H9 (cell line): Measurements from ENCODE around the gene EIF2AK2. TPM values are rescaled to one million over a fixed set of nuclear protein-coding genes. Genes with fewer than 3 reads are reported as not detected.

Experiments used
- DNase-seq: peaks from one replicate; pipeline ENCODE4 v3.0.0-alpha.2; 2017
- H2AFZ ChIP-seq: one replicate; pipeline ENCODE4 v1.6.1; 2013; ENCODE audit warnings: mild to moderate bottlenecking, low read length, control low read depth, moderate library complexity
- H2AK5ac ChIP-seq: 2 replicates; pipeline ENCODE4 v1.6.1; 2013; ENCODE audit warnings: low read length, control low read depth, mixed read lengths; ENCODE audit not compliant: insufficient read length
- H2BK120ac ChIP-seq: one replicate; pipeline ENCODE4 v1.6.1; 2013; ENCODE audit warnings: low read depth, mild to moderate bottlenecking, low read length, control low read depth, inconsistent platforms; ENCODE audit not compliant: poor library complexity, severe bottlenecking
- H2BK12ac ChIP-seq: 2 replicates; pipeline ENCODE4 v1.6.1; 2013; ENCODE audit warnings: low read length, control low read depth, mixed read lengths, low read depth; ENCODE audit not compliant: insufficient read length
- H2BK15ac ChIP-seq: 2 replicates; pipeline ENCODE4 v1.6.1; 2013; ENCODE audit warnings: low read depth, low read length, control low read depth
- H2BK20ac ChIP-seq: one replicate; pipeline ENCODE4 v1.6.1; 2013; ENCODE audit warnings: low read depth, mild to moderate bottlenecking, low read length, control low read depth, inconsistent platforms; ENCODE audit not compliant: poor library complexity, severe bottlenecking
- H2BK5ac ChIP-seq: 2 replicates; pipeline ENCODE4 v1.6.1; 2013; ENCODE audit warnings: low read length, control low read depth, mixed read lengths; ENCODE audit not compliant: insufficient read length
- H3K14ac ChIP-seq: 2 replicates; pipeline ENCODE4 v1.6.1; 2013; ENCODE audit warnings: low read length, control low read depth; ENCODE audit not compliant: insufficient read depth
- H3K18ac ChIP-seq: 2 replicates; pipeline ENCODE4 v1.6.1; 2013; ENCODE audit warnings: low read depth, mild to moderate bottlenecking, mixed read lengths, low read length, control low read depth; ENCODE audit not compliant: insufficient read length
- H3K23ac ChIP-seq: 2 replicates; pipeline ENCODE4 v1.6.1; 2013; ENCODE audit warnings: low read length, control low read depth, mixed read lengths, low read depth; ENCODE audit not compliant: insufficient read length
- H3K23me2 ChIP-seq: 2 replicates; pipeline ENCODE4 v1.6.1; 2013; ENCODE audit warnings: low read depth, mild to moderate bottlenecking, mixed read lengths, low read length, control low read depth; ENCODE audit not compliant: insufficient read length, poor library complexity, severe bottlenecking
- H3K27ac ChIP-seq: 2 replicates; pipeline ENCODE4 v1.5.1; 2013; ENCODE audit warnings: low read length, control low read depth, mixed read lengths, low read depth; ENCODE audit not compliant: insufficient read length
- H3K27me3 ChIP-seq: 2 replicates; pipeline ENCODE4 v1.6.1; 2013; ENCODE audit warnings: low read length, control low read depth, inconsistent platforms; ENCODE audit not compliant: insufficient read depth
- H3K4ac ChIP-seq: 2 replicates; pipeline ENCODE4 v1.6.1; 2013; ENCODE audit warnings: low read depth, mild to moderate bottlenecking, control low read depth, inconsistent platforms, low read length, moderate library complexity
- H3K4me1 ChIP-seq: 2 replicates; pipeline ENCODE4 v1.6.1; 2013; ENCODE audit warnings: low read length, control low read depth, inconsistent platforms; ENCODE audit not compliant: insufficient read depth
- H3K4me2 ChIP-seq: 2 replicates; pipeline ENCODE4 v1.6.1; 2013; ENCODE audit warnings: low read length, control low read depth, mixed read lengths; ENCODE audit not compliant: insufficient read length, insufficient read depth
- H3K56ac ChIP-seq: 2 replicates; pipeline ENCODE4 v1.6.1; 2013; ENCODE audit warnings: low read depth, mild to moderate bottlenecking, mixed read lengths, low read length, control low read depth; ENCODE audit not compliant: insufficient read length
- H3K79me1 ChIP-seq: 2 replicates; pipeline ENCODE4 v1.6.1; 2013; ENCODE audit warnings: low read depth, mild to moderate bottlenecking, moderate library complexity, low read length, control low read depth, inconsistent platforms; ENCODE audit not compliant: insufficient read depth, poor library complexity, severe bottlenecking
- H3K79me2 ChIP-seq: 2 replicates; pipeline ENCODE4 v1.6.1; 2013; ENCODE audit warnings: low read length, control low read depth, inconsistent platforms; ENCODE audit not compliant: insufficient read depth
- H3K9ac ChIP-seq: 2 replicates; pipeline ENCODE4 v1.6.1; 2013; ENCODE audit warnings: low read length, control low read depth, mixed read lengths; ENCODE audit not compliant: insufficient read length; ENCODE audit errors: extremely low read depth
- H3K9me3 ChIP-seq: one replicate; pipeline ENCODE4 v1.6.1; 2013; ENCODE audit warnings: low read depth, low read length, inconsistent platforms; ENCODE audit not compliant: control insufficient read depth
- H3T11ph ChIP-seq: one replicate; pipeline ENCODE4 v1.6.1; 2013; ENCODE audit warnings: mild to moderate bottlenecking, low read length, control low read depth, inconsistent platforms
- H4K20me1 ChIP-seq: one replicate; pipeline ENCODE4 v1.6.1; 2013; ENCODE audit not compliant: control insufficient read depth, insufficient read length, insufficient read depth
- H4K5ac ChIP-seq: 2 replicates; pipeline ENCODE4 v1.6.1; 2013; ENCODE audit warnings: low read depth, mild to moderate bottlenecking, mixed read lengths, low read length, control low read depth; ENCODE audit not compliant: insufficient read length
- H4K8ac ChIP-seq: replicated peaks from 2 replicates; pipeline ENCODE4 v1.6.1; 2013; ENCODE audit warnings: low read length, control low read depth, mixed read lengths, low read depth; ENCODE audit not compliant: insufficient read length
- H4K91ac ChIP-seq: 2 replicates; pipeline ENCODE4 v1.6.1; 2013; ENCODE audit warnings: low read depth, mild to moderate bottlenecking, moderate library complexity, mixed read lengths, low read length, control low read depth; ENCODE audit not compliant: insufficient read length
- H3K27ac Mint-ChIP-seq, 3 experiments: 2 replicates in 2 of 3; 3 replicates in 1 of 3; pipeline ENCODE4 v1.8.0; 2020 to 2021; ENCODE audit warnings: mixed read lengths in 3 of 3, mild to moderate bottlenecking in 1 of 3, moderate library complexity in 1 of 3
- H3K27me3 Mint-ChIP-seq: 2 replicates; pipeline ENCODE4 v1.8.0; 2021; ENCODE audit warnings: low read depth, mild to moderate bottlenecking, moderate library complexity, mixed read lengths
- H3K36me3 Mint-ChIP-seq, 3 experiments: 2 replicates in 2 of 3; 3 replicates in 1 of 3; pipeline ENCODE4 v1.8.0; 2020 to 2021; ENCODE audit warnings: low read depth in 3 of 3, mixed read lengths in 3 of 3; ENCODE audit not compliant: insufficient read depth in 1 of 3
- H3K4me1 Mint-ChIP-seq, 2 experiments: 2 replicates each; pipeline ENCODE4 v1.8.0; 2020; ENCODE audit warnings: mixed read lengths in 2 of 2
- H3K4me3 Mint-ChIP-seq, 2 experiments: 2 replicates in 1 of 2; 3 replicates in 1 of 2; pipeline ENCODE4 v1.8.0; 2020 to 2021; ENCODE audit warnings: mild to moderate bottlenecking in 2 of 2, mixed read lengths in 2 of 2, moderate library complexity in 1 of 2
- H3K9me3 Mint-ChIP-seq, 2 experiments: 2 replicates in 1 of 2; 3 replicates in 1 of 2; pipeline ENCODE4 v1.8.0; 2020; ENCODE audit warnings: mild to moderate bottlenecking in 2 of 2, mixed read lengths in 2 of 2, moderate library complexity in 1 of 2
- WGBS: extraction: QIAGEN DNeasy Blood & Tissue Kit; methylation state at CpG from one replicate; pipeline ENCODE4 v1.1.7; 2013; ENCODE audit warnings: missing lambda C conversion rate, low lambda C conversion rate, mixed read lengths; ENCODE audit not compliant: insufficient read length; ENCODE audit errors: extremely low coverage; 5-methylcytosine and 5-hydroxymethylcytosine counted together
- total RNA-seq: library from RNA; stranded (reverse); gene quantifications from 2 replicates; pipeline ENCODE4 v1.2.1, GENCODE V29; 2021
- TF ChIP-seq, protein P1 (sequence below): fragments of 200-600 bp; sonication (generic); conservative IDR thresholded peaks from 3 replicates; pipeline ENCODE4 v1.8.0; 2021; ENCODE audit warnings: antibody characterized with exemption, mild to moderate bottlenecking

The EIF2AK2 gene
- total RNA-seq, 1 experiment from 2014 or later = 55.7 TPM

DNA sequence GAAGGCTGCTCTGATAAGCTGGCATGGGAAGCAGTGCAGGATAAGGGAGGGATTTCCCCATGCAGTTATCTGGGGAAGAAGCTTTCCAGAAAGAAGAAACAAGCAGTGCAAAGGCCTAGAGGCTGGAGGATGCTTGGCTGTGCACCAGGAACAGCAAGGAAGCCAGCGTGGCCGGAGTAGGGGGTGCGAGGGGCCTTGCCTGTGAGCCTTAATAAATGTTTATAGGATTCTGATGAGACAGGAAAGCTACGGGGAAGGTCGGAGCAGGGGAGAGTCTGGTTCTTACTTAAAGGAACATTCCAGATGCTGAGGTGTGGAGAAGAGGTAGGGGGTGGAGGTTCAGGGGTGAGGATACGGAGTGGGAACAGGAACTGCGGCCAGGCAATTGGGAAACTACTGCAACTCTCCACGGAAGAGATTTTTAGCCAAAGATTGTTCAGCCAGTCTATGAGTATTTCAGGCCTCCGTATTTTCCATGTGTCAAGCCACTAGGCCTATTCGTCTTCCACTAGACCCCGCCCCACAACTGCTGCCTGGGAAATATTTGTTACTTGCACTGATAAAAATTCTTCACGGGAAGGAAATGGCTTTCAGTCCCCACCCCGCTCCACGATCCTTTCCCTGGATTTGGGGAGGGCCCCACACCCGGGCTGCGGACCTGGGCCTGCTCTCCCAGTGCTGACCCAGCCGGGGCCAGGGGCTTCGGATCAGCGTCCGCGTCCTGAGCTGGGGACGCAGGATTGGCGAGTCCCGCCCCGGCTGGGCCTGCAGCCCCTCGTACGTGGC, 516 bp downstream of the EIF2AK2 start:
- H2BK5ac ChIP-seq = no peak overlapping the region
- peak overlapping the region; percentile 82; the same call in 1 of the 2 replicates for H3K14ac ChIP-seq
- peaks cover 3% of the 10 kb centered on the region for H3K79me1 ChIP-seq
- no peak overlapping the region for H4K8ac ChIP-seq
- H3K56ac ChIP-seq = no peak overlapping the region
- Mint-ChIP-seq H3K4me1 (peaks cover 32 to 44% of the 10 kb centered on the region in 2 experiments), H3K9me3 (no peaks in the 10 kb centered on the region), H3K27ac (peak overlapping the region; percentile 29 to 96 (median 75); a peak in 6 of 7 replicates), H3K36me3 (peaks cover 10 to 26% (median 22%) of the 10 kb centered on the region in 3 experiments), H3K4me3 (peak overlapping the region; percentile 76 to 79), H3K27me3 (peaks cover 4% of the 10 kb centered on the region; the same call in 1 of the 2 replicates)
- no peak overlapping the region for H3K4ac ChIP-seq
- peak overlapping the region; percentile 83 for H3K4me2 ChIP-seq
- H3K9me3 ChIP-seq = no peaks in the 10 kb centered on the region
- H3K18ac ChIP-seq = no peak overlapping the region
- H4K91ac ChIP-seq = no peak overlapping the region
- no peak overlapping the region for H4K5ac ChIP-seq
- H4K20me1 ChIP-seq = no peaks in the 10 kb centered on the region
- H2BK12ac ChIP-seq = no peak overlapping the region
- no peak overlapping the region for H3K27ac ChIP-seq
- TF ChIP-seq, protein P1, sequence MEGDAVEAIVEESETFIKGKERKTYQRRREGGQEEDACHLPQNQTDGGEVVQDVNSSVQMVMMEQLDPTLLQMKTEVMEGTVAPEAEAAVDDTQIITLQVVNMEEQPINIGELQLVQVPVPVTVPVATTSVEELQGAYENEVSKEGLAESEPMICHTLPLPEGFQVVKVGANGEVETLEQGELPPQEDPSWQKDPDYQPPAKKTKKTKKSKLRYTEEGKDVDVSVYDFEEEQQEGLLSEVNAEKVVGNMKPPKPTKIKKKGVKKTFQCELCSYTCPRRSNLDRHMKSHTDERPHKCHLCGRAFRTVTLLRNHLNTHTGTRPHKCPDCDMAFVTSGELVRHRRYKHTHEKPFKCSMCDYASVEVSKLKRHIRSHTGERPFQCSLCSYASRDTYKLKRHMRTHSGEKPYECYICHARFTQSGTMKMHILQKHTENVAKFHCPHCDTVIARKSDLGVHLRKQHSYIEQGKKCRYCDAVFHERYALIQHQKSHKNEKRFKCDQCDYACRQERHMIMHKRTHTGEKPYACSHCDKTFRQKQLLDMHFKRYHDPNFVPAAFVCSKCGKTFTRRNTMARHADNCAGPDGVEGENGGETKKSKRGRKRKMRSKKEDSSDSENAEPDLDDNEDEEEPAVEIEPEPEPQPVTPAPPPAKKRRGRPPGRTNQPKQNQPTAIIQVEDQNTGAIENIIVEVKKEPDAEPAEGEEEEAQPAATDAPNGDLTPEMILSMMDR = no peak
- peak; percentile 31 for DNase-seq
- no peak overlapping the region for H3K23ac ChIP-seq
- no peak overlapping the region for H2BK15ac ChIP-seq
- no peaks in the 10 kb centered on the region for H3K27me3 ChIP-seq
- no peak overlapping the region for H2BK120ac ChIP-seq
- H3K79me2 ChIP-seq = no peaks in the 10 kb centered on the region; the same call in 1 of the 2 replicates
- no peak overlapping the region for H3T11ph ChIP-seq
- H2BK20ac ChIP-seq = no peak overlapping the region
- no peaks in the 10 kb centered on the region for H3K4me1 ChIP-seq
- peak overlapping the region; percentile 60 for H3K9ac ChIP-seq
- no peak overlapping the region for H2AFZ ChIP-seq
- no CpG with 5 or more reads among the region's 27 CpGs for WGBS
- no peak overlapping the region for H2AK5ac ChIP-seq
- peaks cover 9% of the 10 kb centered on the region for H3K23me2 ChIP-seq
